Body of pancreas (tissue), 4 donors: ENCODE results near the gene CLEC4M. TPM values are rescaled to one million over a fixed set of nuclear protein-coding genes. Genes with fewer than 3 reads are reported as not detected.
A peak's percentile ranks its signal among the peaks of the same experiment; 100 is the strongest.

ENCODE experiments used
- ATAC-seq: fragments of 150-250 bp; one replicate; pipeline ENCODE4 v1.9.1; 2016
- DNase-seq, 4 donors: peaks; one replicate each; pipeline ENCODE4 v3.0.0-alpha.2; 2019
- H3K27ac ChIP-seq, 4 donors: fragments of 200-600 bp; sonication (generic); 1 replicate in 3 of 4; 2 replicates in 1 of 4; pipeline versions ENCODE4 v1.5.1 to v1.6.1; 2016 to 2019; ENCODE audit warnings: mild to moderate bottlenecking in 1 of 4, mixed read lengths in 1 of 4, moderate library complexity in 1 of 4
- H3K27me3 ChIP-seq, 2 donors: fragments of 200-600 bp; sonication (generic); one replicate each; pipeline ENCODE4 v1.6.0; 2016; ENCODE audit warnings: mild to moderate bottlenecking in 1 of 2
- H3K36me3 ChIP-seq, 2 donors: fragments of 200-600 bp; sonication (generic); replicated peaks in 1 of 2; 2 replicates each; pipeline ENCODE4 v1.5.1; 2016; ENCODE audit warnings: low read depth in 2 of 2; ENCODE audit not compliant: insufficient read depth in 1 of 2
- H3K4me1 ChIP-seq: fragments of 200-600 bp; sonication (generic); one replicate; pipeline ENCODE4 v1.6.0; 2016
- H3K4me3 ChIP-seq, 2 donors: fragments of 200-600 bp; sonication (generic); 1 replicate in 1 of 2; 2 replicates in 1 of 2; pipeline ENCODE4 v1.5.1; 2016 to 2019
- H3K9me3 ChIP-seq, 3 donors: fragments of 200-600 bp; sonication (generic); 1 replicate in 2 of 3; 2 replicates in 1 of 3; pipeline ENCODE4 v1.5.1; 2016
- POLR2A ChIP-seq, 3 donors: fragments of 450-650 bp; IDR thresholded peaks; one replicate each; pipeline ENCODE4 v1.6.1; 2016; ENCODE audit warnings: antibody characterized with exemption in 3 of 3, mild to moderate bottlenecking in 2 of 3
- WGBS, 2 donors: methylation state at CpG; one replicate each; pipeline ENCODE4 v1.1.5; 2017; 5-methylcytosine and 5-hydroxymethylcytosine counted together
- intact Hi-C: fragments of 100-400 bp; cut with DNase I; formaldehyde crosslinking; loops from one replicate; pipeline ENCODE4 v1.15.1; 2023
- total RNA-seq, 2 donors: library from RNA; depleted of rRNA; stranded (reverse); fragments of >200 nt; gene quantifications; one replicate each; pipeline ENCODE4 v1.1.0, GENCODE V29; 2016
- TF ChIP-seq, protein P1 (sequence below), 7 experiments: fragments of 450-650 bp in 4 of 7; fragments of 200-600 bp in 3 of 7; sonication (generic) in 3 of 7; IDR thresholded peaks; one replicate each; pipeline ENCODE4 v1.5.1; 2016 to 2019; ENCODE audit warnings: antibody characterized with exemption in 7 of 7

CLEC4M gene
- total RNA-seq, 2 donors from 2014 or later = not detected

DNA sequence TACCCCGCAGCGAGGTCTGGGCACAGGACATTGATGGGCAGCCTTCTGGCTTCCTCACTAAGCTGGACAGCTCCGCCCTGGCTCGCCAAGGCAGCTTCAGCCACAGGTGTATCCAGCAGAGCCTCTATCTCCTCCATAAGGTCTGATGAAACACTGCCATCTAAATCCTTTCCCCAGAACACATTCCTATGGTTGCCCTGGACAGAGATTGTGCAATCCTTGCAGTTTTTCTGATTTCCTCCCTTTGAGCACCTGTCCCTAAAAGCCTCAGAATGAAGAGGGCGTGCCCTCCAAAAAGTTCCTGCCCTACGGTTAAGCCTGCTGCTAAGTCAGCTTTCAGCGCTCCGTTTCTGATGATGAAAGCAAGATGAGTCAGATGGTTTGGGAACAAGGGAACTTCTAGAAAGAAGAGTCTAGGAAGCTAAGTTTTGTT lies 21.0 kb downstream of the CLEC4M start:
- H3K4me1 ChIP-seq = peaks cover 15% of the 10 kb centered on the region
- WGBS, 2 donors = 12 to 20% methylated on average over 8 of the region's 8 CpGs
- peaks cover 0 to 10% of the 10 kb centered on the region in 2 donors for H3K27me3 ChIP-seq
- ATAC-seq (no peak), DNase-seq (peak in 1 of 4 donors; percentile 24)
- intact Hi-C loops = no loop called here
- H3K27ac ChIP-seq = no peak overlapping the region
- no peak overlapping the region for H3K4me3 ChIP-seq
- H3K36me3 ChIP-seq = no peaks in the 10 kb centered on the region
- TF ChIP-seq, protein P1, sequence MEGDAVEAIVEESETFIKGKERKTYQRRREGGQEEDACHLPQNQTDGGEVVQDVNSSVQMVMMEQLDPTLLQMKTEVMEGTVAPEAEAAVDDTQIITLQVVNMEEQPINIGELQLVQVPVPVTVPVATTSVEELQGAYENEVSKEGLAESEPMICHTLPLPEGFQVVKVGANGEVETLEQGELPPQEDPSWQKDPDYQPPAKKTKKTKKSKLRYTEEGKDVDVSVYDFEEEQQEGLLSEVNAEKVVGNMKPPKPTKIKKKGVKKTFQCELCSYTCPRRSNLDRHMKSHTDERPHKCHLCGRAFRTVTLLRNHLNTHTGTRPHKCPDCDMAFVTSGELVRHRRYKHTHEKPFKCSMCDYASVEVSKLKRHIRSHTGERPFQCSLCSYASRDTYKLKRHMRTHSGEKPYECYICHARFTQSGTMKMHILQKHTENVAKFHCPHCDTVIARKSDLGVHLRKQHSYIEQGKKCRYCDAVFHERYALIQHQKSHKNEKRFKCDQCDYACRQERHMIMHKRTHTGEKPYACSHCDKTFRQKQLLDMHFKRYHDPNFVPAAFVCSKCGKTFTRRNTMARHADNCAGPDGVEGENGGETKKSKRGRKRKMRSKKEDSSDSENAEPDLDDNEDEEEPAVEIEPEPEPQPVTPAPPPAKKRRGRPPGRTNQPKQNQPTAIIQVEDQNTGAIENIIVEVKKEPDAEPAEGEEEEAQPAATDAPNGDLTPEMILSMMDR (IDR thresholded peaks at IDR 0.05) = no peak
- TF ChIP-seq POLR2A (IDR thresholded peaks at IDR 0.05) = no peak
- no peaks in the 10 kb centered on the region for H3K9me3 ChIP-seq

DNA sequence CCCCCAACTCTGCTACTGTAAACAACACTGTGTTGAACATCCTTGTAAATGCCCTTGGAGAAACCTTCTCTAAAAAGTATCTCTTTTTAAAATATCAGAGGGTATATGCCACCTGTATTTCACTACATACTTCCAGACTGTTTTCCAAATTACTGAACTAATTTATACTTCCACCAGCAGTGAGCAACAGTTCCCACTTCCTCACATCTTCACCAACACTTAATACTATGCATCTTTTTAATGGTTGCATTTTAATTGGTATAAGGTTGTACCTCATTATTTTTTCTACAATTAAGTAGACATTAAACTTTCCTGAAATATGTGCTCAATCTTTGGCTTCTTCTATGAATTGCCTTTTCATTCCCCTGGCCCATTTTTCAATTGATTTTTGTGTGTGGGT lies 21.8 kb downstream of the CLEC4M start:
- Histone ChIP-seq H3K4me1 (peaks cover 22% of the 10 kb centered on the region), H3K36me3 (no peaks in the 10 kb centered on the region), H3K9me3 (no peaks in the 10 kb centered on the region), H3K27me3 (peaks cover 0 to 18% of the 10 kb centered on the region in 2 donors), H3K4me3 (no peak overlapping the region), H3K27ac (no peak overlapping the region)
- intact Hi-C loops = no loop called here
- DNase-seq (no peak), ATAC-seq (no peak)
- TF ChIP-seq, protein P1 (IDR thresholded peaks at IDR 0.05) = no peak
- TF ChIP-seq POLR2A (IDR thresholded peaks at IDR 0.05) = no peak

DNA sequence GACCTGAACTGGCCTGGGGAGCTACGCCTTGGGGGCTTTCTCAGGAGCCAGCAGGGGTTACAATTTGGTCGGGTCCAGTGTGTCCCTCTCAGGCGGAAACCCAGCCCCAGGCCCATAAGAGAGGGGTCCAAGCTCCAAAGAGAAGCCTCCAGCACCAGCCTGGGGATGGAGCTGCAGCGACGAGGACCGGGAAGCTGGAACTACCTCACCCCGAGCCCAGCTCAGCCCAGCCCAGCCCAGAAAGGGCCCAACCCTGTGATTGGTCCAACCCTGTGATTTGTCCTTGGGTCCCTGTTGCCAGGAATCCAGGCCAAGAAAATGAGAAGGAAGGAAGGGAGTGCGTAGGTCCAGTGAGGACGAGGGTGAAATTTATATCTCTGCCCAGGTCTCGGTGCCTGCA lies 24.1 kb downstream of the CLEC4M start:
- no peaks in the 10 kb centered on the region for H3K9me3 ChIP-seq
- WGBS, 2 donors = 4 to 22% methylated on average over 4 to 10 of the region's 10 CpGs
- H3K36me3 ChIP-seq = no peaks in the 10 kb centered on the region
- H3K4me1 ChIP-seq = peaks cover 22% of the 10 kb centered on the region
- H3K27me3 ChIP-seq = peaks cover 0 to 22% of the 10 kb centered on the region in 2 donors
- no peak for TF ChIP-seq POLR2A (IDR thresholded peaks at IDR 0.05)
- TF ChIP-seq, protein P1 (IDR thresholded peaks at IDR 0.05) = no peak
- H3K4me3 ChIP-seq = no peak overlapping the region
- ATAC-seq = peak; percentile 81
- intact Hi-C loops = no loop called here
- DNase-seq = peak; percentile 43 to 76 (median 62)
- H3K27ac ChIP-seq = no peak overlapping the region

DNA sequence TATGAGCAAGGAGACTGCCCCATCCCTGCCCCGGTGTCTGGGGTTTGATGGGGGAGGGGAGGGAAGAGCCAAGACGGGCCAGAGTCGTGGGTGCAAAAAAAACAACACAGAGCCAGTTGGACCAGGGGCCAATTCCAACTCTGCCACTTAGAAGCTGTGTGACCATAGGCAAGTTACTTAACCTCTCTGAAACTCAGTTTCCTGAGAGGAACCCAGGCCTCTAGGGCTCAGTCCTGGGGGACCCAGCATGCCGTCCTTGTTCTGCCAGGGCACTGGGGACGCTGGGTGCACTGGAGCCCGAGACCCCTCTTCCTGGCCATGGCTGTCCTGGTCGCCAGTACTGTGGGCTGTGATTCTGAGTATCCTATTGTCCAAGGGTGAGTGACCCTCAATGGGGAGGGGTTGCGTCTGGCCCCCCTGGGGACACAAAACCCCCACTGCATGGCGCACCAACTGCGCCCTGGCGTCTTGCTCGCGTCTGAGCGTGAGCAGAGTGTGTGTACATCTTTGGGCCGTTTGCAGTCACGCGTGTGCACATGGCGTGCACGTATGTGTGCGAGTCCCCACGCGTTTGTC lies 24.6 kb downstream of the CLEC4M start:
- peaks cover 0 to 22% of the 10 kb centered on the region in 2 donors for H3K27me3 ChIP-seq
- H3K36me3 ChIP-seq = no peaks in the 10 kb centered on the region
- no peak overlapping the region for H3K4me3 ChIP-seq
- DNase-seq = no peak
- TF ChIP-seq POLR2A (IDR thresholded peaks at IDR 0.05) = no peak
- TF ChIP-seq, protein P1 (IDR thresholded peaks at IDR 0.05) = no peak
- no peak overlapping the region for H3K27ac ChIP-seq
- no peaks in the 10 kb centered on the region for H3K9me3 ChIP-seq
- no peak for ATAC-seq
- WGBS, 2 donors = 11 to 12% methylated on average over 3 to 17 of the region's 22 CpGs
- intact Hi-C loops = no loop called here
- H3K4me1 ChIP-seq = peaks cover 22% of the 10 kb centered on the region
